GM12878 (cell line): ENCODE data around the gene TDRD5. TPM values are rescaled to one million over a fixed set of nuclear protein-coding genes. Genes with fewer than 3 reads are reported as not detected.

ENCODE experiments used
- ATF3 ChIP-seq: IDR thresholded peaks from 2 replicates; pipeline ENCODE4 v1.6.1; 2011; ENCODE audit warnings: low read depth, mild to moderate bottlenecking, low read length, moderate library complexity, borderline replicate concordance; ENCODE audit errors: extremely low read depth
- CHD1 ChIP-seq: IDR thresholded peaks from 2 replicates; pipeline ENCODE4 v1.6.1; 2012; ENCODE audit warnings: low read depth, low read length, improper control_type of control experiment
- EP300 ChIP-seq, 2 experiments: fragments of 150-350 bp in 1 of 2; IDR thresholded peaks; 2 replicates each; pipeline ENCODE4 v1.6.1; 2011 to 2012; ENCODE audit warnings: low read depth in 2 of 2, low read length in 2 of 2, borderline replicate concordance in 1 of 2, improper control_type of control experiment in 1 of 2, inconsistent platforms in 1 of 2; ENCODE audit not compliant: control insufficient read depth in 1 of 2
- GATAD2B ChIP-seq: fragments of 450-650 bp; conservative IDR thresholded peaks from 2 replicates; pipeline ENCODE4 v1.6.1; 2017; ENCODE audit warnings: low read depth, mild to moderate bottlenecking, moderate library complexity
- KAT2A ChIP-seq: conservative IDR thresholded peaks from 2 replicates; pipeline ENCODE4 v1.6.1; 2011; ENCODE audit warnings: low read depth, low read length; ENCODE audit not compliant: control insufficient read depth
- NFIC ChIP-seq: IDR thresholded peaks from 2 replicates; pipeline ENCODE4 v1.6.1; 2012; ENCODE audit warnings: low read depth, mild to moderate bottlenecking, inconsistent platforms, low read length, moderate library complexity
- NKRF ChIP-seq: fragments of 450-650 bp; conservative IDR thresholded peaks from 2 replicates; pipeline ENCODE4 v1.6.1; 2017; ENCODE audit warnings: mild to moderate bottlenecking, moderate library complexity
- RAD21 ChIP-seq: IDR thresholded peaks from 2 replicates; pipeline ENCODE4 v1.6.1; 2011; ENCODE audit warnings: mild to moderate bottlenecking, low read depth, low read length, moderate library complexity; ENCODE audit not compliant: insufficient read depth
- SIN3A ChIP-seq: IDR thresholded peaks from 2 replicates; pipeline ENCODE4 v1.6.1; 2012; ENCODE audit warnings: low read depth, low read length, improper control_type of control experiment
- STAT1 ChIP-seq: fragments of 450-650 bp; conservative IDR thresholded peaks from 2 replicates; pipeline ENCODE4 v1.6.1; 2014; ENCODE audit warnings: antibody characterized with exemption, mild to moderate bottlenecking
- SUPT20H ChIP-seq: IDR thresholded peaks from 2 replicates; pipeline ENCODE4 v1.6.1; 2011; ENCODE audit warnings: low read depth, mild to moderate bottlenecking, low read length, moderate library complexity, borderline replicate concordance; ENCODE audit not compliant: control insufficient read depth
- TCF3 ChIP-seq: IDR thresholded peaks from 2 replicates; pipeline ENCODE4 v1.6.1; 2012; ENCODE audit warnings: low read depth, mild to moderate bottlenecking, low read length, borderline replicate concordance; ENCODE audit not compliant: insufficient read depth
- ZNF384 ChIP-seq: IDR thresholded peaks from 2 replicates; pipeline ENCODE4 v1.6.1; 2012; ENCODE audit warnings: low read depth, mild to moderate bottlenecking, low read length, improper control_type of control experiment, borderline replicate concordance
- ZNF592 ChIP-seq: fragments of 450-650 bp; IDR thresholded peaks from 2 replicates; pipeline ENCODE4 v1.6.1; 2017; ENCODE audit warnings: mild to moderate bottlenecking, moderate library complexity
- polyA plus RNA-seq, 11 experiments: library from polyadenylated mRNA; depleted of rRNA in 4 of 11; unstranded in 6 of 11; stranded (reverse) in 5 of 11; fragments of >200 nt; fragmentation: Nextera tagmentation in 4 of 11; fragmentation: Illumina TruSeq in 1 of 11; extraction: Ambion mirVana in 4 of 11; extraction: Trizol in 1 of 11; gene quantifications; 1 replicate in 1 of 11; 2 replicates in 10 of 11; pipeline versions ENCODE4 v1.2.1 to v1.2.3, GENCODE V29; 2011 to 2016; ENCODE audit warnings: inconsistent platforms in 2 of 11, missing spikeins in 2 of 11, low read depth in 1 of 11
- total RNA-seq, 4 experiments: library from RNA; depleted of rRNA in 3 of 4; stranded (reverse); fragments of >200 nt in 3 of 4; fragmentation: Illumina TruSeq in 1 of 4; extraction: Trizol in 1 of 4; gene quantifications; 2 replicates each; pipeline versions ENCODE4 v1.2.1 to v1.2.3, GENCODE V29; 2013 to 2021

TDRD5 gene
- total and polyA plus RNA-seq, 10 of the 15 experiments (the other 5 are each of a cell fraction or from before 2014, with no cell fraction given) = 0.01 TPM; not detected in 9

- no peak for TF ChIP-seq NKRF
- TF ChIP-seq TCF3 = no peak
- TF ChIP-seq EP300 (IDR thresholded peaks at IDR 0.05; ENCODE audit: borderline replicate concordance in 1 of 2, control insufficient read depth in 1 of 2, low read depth in 2 of 2, low read length in 2 of 2) = no peak
- no peak for TF ChIP-seq ATF3
- no peak for TF ChIP-seq ZNF592
- no peak for TF ChIP-seq KAT2A
- TF ChIP-seq GATAD2B = no peak
- TF ChIP-seq STAT1 = no peak
- no peak for TF ChIP-seq SUPT20H
- no peak for TF ChIP-seq SIN3A
- TF ChIP-seq CHD1 = no peak
- no peak for TF ChIP-seq ZNF384
- TF ChIP-seq RAD21 = no peak
- no peak for TF ChIP-seq NFIC
Measured at GRCh38 chr1:179719272-179719671, 127.6 kb downstream of the TDRD5 start (continued).
